ENCODE measurements around the gene RBMX. TPM values are rescaled to one million over a fixed set of nuclear protein-coding genes. Genes with fewer than 3 reads are reported as not detected.

The RBMX gene
- total RNA-seq, 1 experiment from 2014 or later, result 379 TPM

DNA sequence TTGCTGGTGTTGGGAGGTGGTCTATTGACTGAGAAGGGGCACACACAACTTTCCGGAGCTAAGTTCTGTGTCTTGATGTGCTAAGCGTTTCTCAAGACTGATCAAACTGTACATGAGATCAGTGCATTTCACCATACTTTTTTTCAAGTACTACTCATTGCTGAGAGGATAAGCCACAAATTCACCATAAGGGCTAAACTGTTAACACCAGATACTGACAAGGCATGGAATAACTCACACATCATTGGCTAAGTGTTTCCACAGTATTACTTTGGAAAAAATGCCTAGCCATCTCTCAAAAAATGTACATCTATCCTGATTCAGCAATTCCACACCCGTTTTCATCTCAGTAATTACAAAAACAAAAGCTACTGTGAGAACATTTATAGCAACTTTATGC lies 13.0 kb downstream of the RBMX start:
- Mint-ChIP-seq H3K27ac (0 out of 2 replicates have a peak overlapping the region, but pooled peaks have one; percentile 76), H3K4me1 (peaks cover 10% of the 10 kb centered on the region), H3K27me3 (ENCODE audit: low read depth) (no peaks in the 10 kb centered on the region), H3K36me3 (peaks cover 58% of the 10 kb centered on the region), H3K9me3 (no peaks in the 10 kb centered on the region), H3K4me3 (no peak overlapping the region)
- ChIA-PET POLR2A (no interaction called here), CTCF (no interaction called here)
- TF ChIP-seq, protein P1, sequence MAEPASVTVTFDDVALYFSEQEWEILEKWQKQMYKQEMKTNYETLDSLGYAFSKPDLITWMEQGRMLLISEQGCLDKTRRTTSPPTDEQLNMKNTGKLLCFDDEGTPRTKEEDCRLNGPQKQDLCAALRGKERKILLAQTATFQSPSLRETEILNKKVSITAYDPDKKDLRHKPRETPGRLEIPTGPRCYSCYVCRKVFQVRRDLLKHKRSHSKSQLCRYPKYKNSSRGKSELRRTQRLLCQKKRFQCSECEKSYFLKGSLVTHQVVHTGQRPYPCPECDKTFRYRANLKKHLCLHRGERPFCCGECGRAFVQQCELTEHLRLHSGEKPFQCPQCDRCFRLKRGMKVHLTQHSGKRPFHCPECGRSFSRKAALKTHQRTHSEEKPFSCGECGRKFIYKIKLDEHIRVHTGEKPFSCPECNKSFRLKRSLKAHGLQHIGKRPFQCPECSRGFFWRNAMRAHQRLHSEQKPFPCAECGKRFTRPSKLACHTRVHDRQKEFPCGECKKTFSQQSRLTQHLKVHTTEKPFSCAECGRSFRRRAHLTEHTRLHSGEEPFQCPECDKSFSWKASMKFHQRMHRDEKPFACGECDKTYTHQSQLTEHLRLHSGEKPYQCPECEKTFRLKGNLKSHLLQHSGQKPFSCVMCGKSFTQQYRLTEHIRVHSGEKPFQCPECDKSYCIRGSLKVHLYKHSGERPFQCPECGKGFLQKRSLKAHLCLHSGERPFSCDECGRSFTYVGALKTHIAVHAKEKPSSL (CRISPR knock-in tag; conservative IDR thresholded peaks at IDR 0.05), result 0 out of 2 replicates have a peak, but pooled peaks have one; percentile 47
- no peak for TF ChIP-seq FOXK1 (CRISPR knock-in tag; IDR thresholded peaks at IDR 0.05)
- DNase-seq (ENCODE audit: low spot score) (no peak), ATAC-seq (no peak)

DNA sequence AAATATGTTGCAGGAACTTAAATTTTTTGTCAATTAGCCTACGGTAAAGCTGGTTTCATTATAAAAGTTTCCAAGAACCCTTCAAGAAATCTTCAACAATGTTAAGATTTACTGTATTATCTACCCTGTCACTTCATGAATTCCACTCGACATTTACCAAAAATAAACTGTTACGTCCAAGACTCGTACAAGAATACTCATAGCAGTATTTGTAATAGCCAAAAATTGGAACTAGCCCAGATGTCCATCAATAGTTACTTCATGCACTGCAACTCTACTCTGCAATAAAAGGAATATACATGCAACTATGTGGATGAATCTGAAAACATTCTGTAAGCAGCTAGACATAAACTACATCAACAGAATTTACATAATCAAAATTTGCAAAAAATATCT lies 13.4 kb downstream of the RBMX start:
- ChIA-PET CTCF (no interaction called here), POLR2A (interaction anchor here (0.6 to 1.4 kb wide), 3 partner anchors 13 to 349 kb away, joined by 3 to 9 read pairs (median 3); partner anchors contain the start of gene RBMX)
- Mint-ChIP-seq H3K4me3 (no peak overlapping the region), H3K36me3 (peaks cover 54% of the 10 kb centered on the region), H3K27me3 (ENCODE audit: low read depth) (no peaks in the 10 kb centered on the region), H3K4me1 (peaks cover 10% of the 10 kb centered on the region), H3K9me3 (no peaks in the 10 kb centered on the region), H3K27ac (peak overlapping the region; percentile 76; the same call in 1 of the 2 replicates)
- ATAC-seq, result no peak
- DNase-seq (ENCODE audit: low spot score), result no peak
- no peak for TF ChIP-seq GABPB1 (CRISPR knock-in tag; IDR thresholded peaks at IDR 0.05)
- TF ChIP-seq CREB1 (CRISPR knock-in tag; IDR thresholded peaks at IDR 0.05), result no peak

DNA sequence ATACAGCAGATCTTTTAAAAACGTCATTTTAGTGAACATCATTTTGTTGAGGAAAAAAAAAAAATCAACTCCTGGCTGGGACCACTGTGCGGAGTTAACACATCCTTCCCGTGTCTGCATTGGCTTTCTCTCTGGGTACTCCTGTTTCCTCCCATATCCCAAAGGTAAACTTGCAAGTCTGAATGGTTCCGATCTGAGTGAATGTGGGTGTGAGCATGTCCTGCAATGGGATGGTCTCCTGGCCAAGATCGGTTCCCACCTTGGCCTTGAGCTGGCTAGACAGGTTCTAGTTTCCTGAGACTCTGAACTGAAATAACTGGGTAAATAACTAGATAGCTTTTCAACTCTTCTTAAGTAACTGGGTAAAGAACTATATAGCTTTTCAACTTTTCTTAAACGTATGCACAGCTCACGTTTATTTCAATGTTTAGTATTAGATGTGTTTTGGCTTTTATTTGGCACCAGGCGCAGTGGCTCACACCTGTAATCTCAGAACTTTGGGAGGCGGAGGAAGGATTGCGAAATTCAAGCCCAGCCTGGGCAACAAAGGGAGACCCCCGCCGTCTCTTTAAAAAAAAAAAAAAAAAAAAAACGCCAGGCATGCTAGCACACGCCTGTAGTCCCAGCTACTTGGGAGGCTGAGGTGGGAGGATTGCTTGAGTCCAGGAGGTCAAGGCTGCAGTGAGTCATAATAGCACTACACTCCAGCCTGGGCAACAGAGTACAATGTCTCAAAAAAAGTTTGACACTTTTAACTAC lies 14.0 kb downstream of the RBMX start:
- ChIA-PET CTCF (no interaction called here), POLR2A (interaction anchor here (0.6 to 1.4 kb wide), 3 partner anchors 14 to 348 kb away, joined by 3 to 9 read pairs (median 3); partner anchors contain the start of gene RBMX)
- Mint-ChIP-seq H3K4me1 (peaks cover 10% of the 10 kb centered on the region), H3K4me3 (no peak overlapping the region), H3K36me3 (peaks cover 55% of the 10 kb centered on the region), H3K27me3 (ENCODE audit: low read depth) (no peaks in the 10 kb centered on the region), H3K9me3 (no peaks in the 10 kb centered on the region), H3K27ac (peak overlapping the region; percentile 87; the same call in 1 of the 2 replicates)
- DNase-seq (ENCODE audit: low spot score) (no peak), ATAC-seq (peak; percentile 22)
- TF ChIP-seq, protein P2, sequence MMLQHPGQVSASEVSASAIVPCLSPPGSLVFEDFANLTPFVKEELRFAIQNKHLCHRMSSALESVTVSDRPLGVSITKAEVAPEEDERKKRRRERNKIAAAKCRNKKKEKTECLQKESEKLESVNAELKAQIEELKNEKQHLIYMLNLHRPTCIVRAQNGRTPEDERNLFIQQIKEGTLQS (CRISPR knock-in tag; conservative IDR thresholded peaks at IDR 0.05), result no peak
- TF ChIP-seq, protein P1 (CRISPR knock-in tag; conservative IDR thresholded peaks at IDR 0.05), result peak; percentile 61; the same call in 1 of the 2 replicates

DNA sequence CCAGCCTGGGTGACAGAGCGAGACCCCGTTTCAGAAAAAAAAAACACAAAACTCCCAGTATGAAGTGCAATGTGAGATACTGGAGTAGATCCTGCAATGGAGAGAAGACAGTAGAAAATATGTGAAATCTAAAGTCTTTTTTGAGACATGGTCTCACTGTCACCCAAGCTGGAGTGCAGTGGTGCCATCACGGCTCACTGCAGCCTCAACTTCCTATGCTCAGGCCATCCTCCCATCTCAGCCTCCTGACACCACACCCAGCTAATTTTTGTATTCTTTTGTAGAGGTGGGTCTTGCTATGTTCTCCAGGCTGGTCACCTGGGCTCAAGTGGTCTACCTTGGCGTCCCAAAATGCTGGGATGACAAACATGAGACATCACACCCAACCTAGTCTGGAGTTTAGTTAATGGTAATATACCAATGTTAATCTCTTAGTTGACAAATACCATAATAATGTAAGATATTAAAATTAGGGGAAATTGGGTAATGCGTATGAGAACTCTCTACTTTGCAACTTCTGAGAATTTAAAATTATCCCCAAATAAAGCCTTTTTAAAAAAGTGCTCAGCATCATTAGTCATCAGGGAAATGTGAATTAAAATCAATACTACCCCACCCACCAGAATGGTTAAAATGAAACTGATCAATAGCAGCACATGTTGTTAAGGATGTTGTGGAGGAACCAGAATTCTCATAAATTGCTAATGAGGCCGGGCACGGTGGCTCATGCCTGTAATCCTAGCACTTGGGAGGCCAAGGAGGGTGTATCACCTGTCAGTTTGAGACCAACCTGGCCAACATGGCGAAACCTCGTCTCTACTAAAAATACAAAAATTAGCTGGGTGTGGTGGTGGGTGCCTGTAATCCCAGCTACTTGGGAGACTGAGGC lies 15.0 kb downstream of the RBMX start:
- peaks cover 63% of the 10 kb centered on the region for H3K36me3 Mint-ChIP-seq
- H3K27me3 Mint-ChIP-seq (ENCODE audit: low read depth), result no peaks in the 10 kb centered on the region
- no peak overlapping the region for H3K4me3 Mint-ChIP-seq
- ChIA-PET POLR2A (interaction anchor here (0.7 to 1.8 kb wide), 3 partner anchors 15 to 399 kb away, joined by 6 to 9 read pairs (median 6); partner anchors contain the start of gene RBMX), CTCF (no interaction called here)
- TF ChIP-seq ZNF671 (CRISPR knock-in tag; IDR thresholded peaks at IDR 0.05), result peak; percentile 50; the same call in 1 of the 2 replicates
- TF ChIP-seq, protein P3, sequence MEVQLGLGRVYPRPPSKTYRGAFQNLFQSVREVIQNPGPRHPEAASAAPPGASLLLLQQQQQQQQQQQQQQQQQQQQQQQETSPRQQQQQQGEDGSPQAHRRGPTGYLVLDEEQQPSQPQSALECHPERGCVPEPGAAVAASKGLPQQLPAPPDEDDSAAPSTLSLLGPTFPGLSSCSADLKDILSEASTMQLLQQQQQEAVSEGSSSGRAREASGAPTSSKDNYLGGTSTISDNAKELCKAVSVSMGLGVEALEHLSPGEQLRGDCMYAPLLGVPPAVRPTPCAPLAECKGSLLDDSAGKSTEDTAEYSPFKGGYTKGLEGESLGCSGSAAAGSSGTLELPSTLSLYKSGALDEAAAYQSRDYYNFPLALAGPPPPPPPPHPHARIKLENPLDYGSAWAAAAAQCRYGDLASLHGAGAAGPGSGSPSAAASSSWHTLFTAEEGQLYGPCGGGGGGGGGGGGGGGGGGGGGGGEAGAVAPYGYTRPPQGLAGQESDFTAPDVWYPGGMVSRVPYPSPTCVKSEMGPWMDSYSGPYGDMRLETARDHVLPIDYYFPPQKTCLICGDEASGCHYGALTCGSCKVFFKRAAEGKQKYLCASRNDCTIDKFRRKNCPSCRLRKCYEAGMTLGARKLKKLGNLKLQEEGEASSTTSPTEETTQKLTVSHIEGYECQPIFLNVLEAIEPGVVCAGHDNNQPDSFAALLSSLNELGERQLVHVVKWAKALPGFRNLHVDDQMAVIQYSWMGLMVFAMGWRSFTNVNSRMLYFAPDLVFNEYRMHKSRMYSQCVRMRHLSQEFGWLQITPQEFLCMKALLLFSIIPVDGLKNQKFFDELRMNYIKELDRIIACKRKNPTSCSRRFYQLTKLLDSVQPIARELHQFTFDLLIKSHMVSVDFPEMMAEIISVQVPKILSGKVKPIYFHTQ (CRISPR knock-in tag; IDR thresholded peaks at IDR 0.05), result 0 out of 2 replicates have a peak, but pooled peaks have one; percentile 11
- TF ChIP-seq, protein P4, sequence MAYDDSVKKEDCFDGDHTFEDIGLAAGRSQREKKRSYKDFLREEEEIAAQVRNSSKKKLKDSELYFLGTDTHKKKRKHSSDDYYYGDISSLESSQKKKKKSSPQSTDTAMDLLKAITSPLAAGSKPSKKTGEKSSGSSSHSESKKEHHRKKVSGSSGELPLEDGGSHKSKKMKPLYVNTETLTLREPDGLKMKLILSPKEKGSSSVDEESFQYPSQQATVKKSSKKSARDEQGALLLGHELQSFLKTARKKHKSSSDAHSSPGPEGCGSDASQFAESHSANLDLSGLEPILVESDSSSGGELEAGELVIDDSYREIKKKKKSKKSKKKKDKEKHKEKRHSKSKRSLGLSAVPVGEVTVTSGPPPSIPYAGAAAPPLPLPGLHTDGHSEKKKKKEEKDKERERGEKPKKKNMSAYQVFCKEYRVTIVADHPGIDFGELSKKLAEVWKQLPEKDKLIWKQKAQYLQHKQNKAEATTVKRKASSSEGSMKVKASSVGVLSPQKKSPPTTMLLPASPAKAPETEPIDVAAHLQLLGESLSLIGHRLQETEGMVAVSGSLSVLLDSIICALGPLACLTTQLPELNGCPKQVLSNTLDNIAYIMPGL (CRISPR knock-in tag; IDR thresholded peaks at IDR 0.05), result no peak
- ATAC-seq (no peak), DNase-seq (ENCODE audit: low spot score) (no peak)
- H3K9me3 Mint-ChIP-seq, result no peaks in the 10 kb centered on the region
- no peak overlapping the region for H3K27ac Mint-ChIP-seq
- peaks cover 10% of the 10 kb centered on the region for H3K4me1 Mint-ChIP-seq
